SK-N-SH treated with all-trans-retinoic acid at 6 μM for 48 hours (cell line): ENCODE results near the gene FMR1NB.

Experiments used
- ATAC-seq: fragments of 200-7000 bp; cut with Tn5 transposase; 3 replicates; pipeline ENCODE4 v1.9.1; 2020; ENCODE audit warnings: mild to moderate bottlenecking, moderate library complexity
- ARNTL ChIP-seq: fragments of 450-650 bp; formaldehyde crosslinking; IDR thresholded peaks from 2 replicates; pipeline ENCODE4 v1.5.0; 2020; ENCODE audit warnings: low read depth, mild to moderate bottlenecking, moderate library complexity, borderline replicate concordance
- BACH2 ChIP-seq: fragments of 250-450 bp; sonication (Bioruptor Pico); IDR thresholded peaks from 2 replicates; pipeline ENCODE4 v1.9.0; 2021; ENCODE audit warnings: mild to moderate bottlenecking, borderline replicate concordance
- CSDC2 ChIP-seq: fragments of 250-450 bp; sonication (Bioruptor Pico); IDR thresholded peaks from 2 replicates; pipeline ENCODE4 v1.5.0; 2020; ENCODE audit warnings: mild to moderate bottlenecking, moderate library complexity
- CSRNP3 ChIP-seq: fragments of 250-450 bp; sonication (Bioruptor Pico); IDR thresholded peaks from 2 replicates; pipeline ENCODE4 v1.5.1; 2021; ENCODE audit warnings: mild to moderate bottlenecking, moderate library complexity
- ESRRG ChIP-seq: fragments of 250-450 bp; sonication (Bioruptor Pico); IDR thresholded peaks from 2 replicates; pipeline ENCODE4 v1.6.1; 2021; ENCODE audit warnings: mild to moderate bottlenecking
- GLIS3 ChIP-seq: fragments of 250-450 bp; sonication (Bioruptor Pico); IDR thresholded peaks from 2 replicates; pipeline ENCODE4 v1.5.0; 2020; ENCODE audit warnings: mild to moderate bottlenecking, moderate library complexity
- ISL1 ChIP-seq: fragments of 250-450 bp; sonication (Bioruptor Pico); IDR thresholded peaks from 2 replicates; pipeline ENCODE4 v2.1.2; 2022; ENCODE audit warnings: mild to moderate bottlenecking, moderate library complexity
- OSR1 ChIP-seq: fragments of 250-450 bp; sonication (Bioruptor Pico); IDR thresholded peaks from 2 replicates; pipeline ENCODE4 v1.8.0; 2022; ENCODE audit warnings: moderate library complexity, mild to moderate bottlenecking, inconsistent platforms
- POU6F1 ChIP-seq: fragments of 250-450 bp; sonication (Bioruptor Pico); IDR thresholded peaks from 2 replicates; pipeline ENCODE4 v1.8.0; 2021; ENCODE audit warnings: low read depth, mild to moderate bottlenecking, moderate library complexity, borderline replicate concordance
- PPARA ChIP-seq: fragments of 250-450 bp; sonication (Bioruptor Pico); IDR thresholded peaks from 2 replicates; pipeline ENCODE4 v1.5.0; 2020; ENCODE audit warnings: mild to moderate bottlenecking, borderline replicate concordance
- RARB ChIP-seq: fragments of 250-450 bp; sonication (Bioruptor Pico); IDR thresholded peaks from 2 replicates; pipeline ENCODE4 v1.8.0; 2021; ENCODE audit warnings: mild to moderate bottlenecking, moderate library complexity
- SNAI2 ChIP-seq: fragments of 250-450 bp; sonication (Bioruptor Pico); IDR thresholded peaks from 2 replicates; pipeline ENCODE4 v1.5.0; 2020; ENCODE audit warnings: mild to moderate bottlenecking, moderate library complexity
- TCF4 ChIP-seq: fragments of 250-450 bp; sonication (Bioruptor Pico); IDR thresholded peaks from 2 replicates; pipeline ENCODE4 v1.8.0; 2021; ENCODE audit warnings: mild to moderate bottlenecking, moderate library complexity, borderline replicate concordance
- TOX ChIP-seq: fragments of 250-450 bp; sonication (Bioruptor Pico); IDR thresholded peaks from 2 replicates; pipeline ENCODE4 v1.8.0; 2021; ENCODE audit warnings: mild to moderate bottlenecking, moderate library complexity, borderline replicate concordance
- TSHZ2 ChIP-seq: fragments of 250-450 bp; sonication (Bioruptor Pico); IDR thresholded peaks from 2 replicates; pipeline ENCODE4 v1.5.0; 2020; ENCODE audit warnings: mild to moderate bottlenecking, moderate library complexity
- ZC3H10 ChIP-seq: fragments of 250-450 bp; sonication (Bioruptor Pico); IDR thresholded peaks from 2 replicates; pipeline ENCODE4 v1.5.1; 2021; ENCODE audit warnings: mild to moderate bottlenecking, moderate library complexity
- ZFP3 ChIP-seq: fragments of 250-450 bp; sonication (Bioruptor Pico); IDR thresholded peaks from 2 replicates; pipeline ENCODE4 v1.5.0; 2020; ENCODE audit warnings: mild to moderate bottlenecking, moderate library complexity
- ZFP30 ChIP-seq: fragments of 450-650 bp; formaldehyde crosslinking; IDR thresholded peaks from 2 replicates; pipeline ENCODE4 v1.5.0; 2022; ENCODE audit warnings: mild to moderate bottlenecking, moderate library complexity
- ZNF70 ChIP-seq: fragments of 450-650 bp; formaldehyde crosslinking; IDR thresholded peaks from 2 replicates; pipeline ENCODE4 v1.5.0; 2020; ENCODE audit warnings: mild to moderate bottlenecking, moderate library complexity
- ZNF8 ChIP-seq: fragments of 450-650 bp; formaldehyde crosslinking; IDR thresholded peaks from 2 replicates; pipeline ENCODE4 v1.5.0; 2020; ENCODE audit warnings: mild to moderate bottlenecking, moderate library complexity
- TF ChIP-seq, protein P1 (sequence below): fragments of 250-450 bp; sonication (Bioruptor Pico); IDR thresholded peaks from 2 replicates; pipeline ENCODE4 v1.5.1; 2020; ENCODE audit warnings: low read depth, mild to moderate bottlenecking, moderate library complexity
- TF ChIP-seq, protein P2 (sequence below): fragments of 250-450 bp; sonication (Bioruptor Pico); IDR thresholded peaks from 2 replicates; pipeline ENCODE4 v1.8.0; 2020; ENCODE audit warnings: mild to moderate bottlenecking, moderate library complexity, borderline replicate concordance

FMR1NB gene

DNA sequence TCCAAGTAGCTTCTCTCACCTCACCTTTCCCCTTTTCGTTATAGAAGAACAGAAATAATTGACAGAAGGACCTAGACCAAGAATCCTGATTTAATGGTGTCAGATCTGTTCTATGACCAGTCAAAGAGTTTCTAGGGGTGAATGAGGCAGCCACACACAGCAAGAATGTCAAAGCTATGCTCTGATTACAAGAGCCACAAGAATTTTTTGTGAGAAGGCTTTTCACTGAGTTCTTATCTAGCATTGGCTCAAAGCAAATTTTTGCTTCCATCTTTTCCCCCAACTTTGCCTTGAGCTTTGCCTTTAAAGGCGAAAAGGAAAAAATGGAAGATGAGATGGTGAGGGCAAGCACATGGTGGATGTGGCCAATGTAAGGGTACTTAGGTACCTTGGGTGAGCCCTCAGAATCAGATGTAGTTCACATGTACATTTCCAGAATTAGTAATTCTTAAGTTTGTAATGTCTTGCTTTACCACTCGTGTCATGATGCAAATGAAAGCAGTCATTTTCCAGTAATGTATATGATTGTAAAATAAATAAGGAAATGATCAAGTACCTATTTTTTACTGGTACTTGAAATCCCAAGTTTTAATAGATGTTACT lies 45.9 kb upstream of the FMR1NB start:
- ATAC-seq: no peak
- TF ChIP-seq ZFP30 (CRISPR knock-in tag): no peak
- TF ChIP-seq, protein P1, sequence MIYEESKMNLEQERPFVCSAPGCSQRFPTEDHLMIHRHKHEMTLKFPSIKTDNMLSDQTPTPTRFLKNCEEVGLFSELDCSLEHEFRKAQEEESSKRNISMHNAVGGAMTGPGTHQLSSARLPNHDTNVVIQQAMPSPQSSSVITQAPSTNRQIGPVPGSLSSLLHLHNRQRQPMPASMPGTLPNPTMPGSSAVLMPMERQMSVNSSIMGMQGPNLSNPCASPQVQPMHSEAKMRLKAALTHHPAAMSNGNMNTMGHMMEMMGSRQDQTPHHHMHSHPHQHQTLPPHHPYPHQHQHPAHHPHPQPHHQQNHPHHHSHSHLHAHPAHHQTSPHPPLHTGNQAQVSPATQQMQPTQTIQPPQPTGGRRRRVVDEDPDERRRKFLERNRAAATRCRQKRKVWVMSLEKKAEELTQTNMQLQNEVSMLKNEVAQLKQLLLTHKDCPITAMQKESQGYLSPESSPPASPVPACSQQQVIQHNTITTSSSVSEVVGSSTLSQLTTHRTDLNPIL (CRISPR knock-in tag): no peak
- no peak for TF ChIP-seq TCF4 (CRISPR knock-in tag)
- no peak for TF ChIP-seq PPARA (CRISPR knock-in tag)
- no peak for TF ChIP-seq ZC3H10 (CRISPR knock-in tag)

DNA sequence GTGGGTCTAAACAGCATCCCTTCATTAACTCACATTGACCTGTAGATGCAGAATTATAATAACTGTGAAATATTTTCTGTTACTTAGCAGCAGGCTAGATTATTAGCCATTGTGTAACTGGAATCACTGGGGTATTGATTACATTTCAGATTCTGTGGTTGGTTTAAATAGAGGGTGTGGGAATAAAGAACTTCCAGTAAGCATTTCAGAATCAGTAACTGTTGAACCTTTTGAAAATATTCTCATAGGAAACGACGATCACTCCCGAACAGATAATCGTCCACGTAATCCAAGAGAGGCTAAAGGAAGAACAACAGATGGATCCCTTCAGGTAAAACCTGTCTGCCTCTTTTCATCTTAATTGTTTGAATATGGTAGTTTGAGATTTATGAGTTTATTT lies 35.9 kb upstream of the FMR1NB start:
- no peak for ATAC-seq
- TF ChIP-seq CSDC2 (CRISPR knock-in tag) (no peak), ISL1 (CRISPR knock-in tag) (no peak), TSHZ2 (CRISPR knock-in tag) (no peak)
- TF ChIP-seq, protein P1 (CRISPR knock-in tag): no peak

GRCh38 chrX:147948531-147948930 lies 32.6 kb upstream of the FMR1NB start:
- TF ChIP-seq ZNF8 (CRISPR knock-in tag) (no peak), TOX (CRISPR knock-in tag) (no peak), ZFP3 (no peak), ESRRG (no peak), PPARA (CRISPR knock-in tag) (no peak), POU6F1 (CRISPR knock-in tag) (no peak), ISL1 (CRISPR knock-in tag) (no peak), ZC3H10 (CRISPR knock-in tag) (no peak)
- ATAC-seq: no peak

- TF ChIP-seq, protein P1 (CRISPR knock-in tag): no peak
- TF ChIP-seq, protein P2, sequence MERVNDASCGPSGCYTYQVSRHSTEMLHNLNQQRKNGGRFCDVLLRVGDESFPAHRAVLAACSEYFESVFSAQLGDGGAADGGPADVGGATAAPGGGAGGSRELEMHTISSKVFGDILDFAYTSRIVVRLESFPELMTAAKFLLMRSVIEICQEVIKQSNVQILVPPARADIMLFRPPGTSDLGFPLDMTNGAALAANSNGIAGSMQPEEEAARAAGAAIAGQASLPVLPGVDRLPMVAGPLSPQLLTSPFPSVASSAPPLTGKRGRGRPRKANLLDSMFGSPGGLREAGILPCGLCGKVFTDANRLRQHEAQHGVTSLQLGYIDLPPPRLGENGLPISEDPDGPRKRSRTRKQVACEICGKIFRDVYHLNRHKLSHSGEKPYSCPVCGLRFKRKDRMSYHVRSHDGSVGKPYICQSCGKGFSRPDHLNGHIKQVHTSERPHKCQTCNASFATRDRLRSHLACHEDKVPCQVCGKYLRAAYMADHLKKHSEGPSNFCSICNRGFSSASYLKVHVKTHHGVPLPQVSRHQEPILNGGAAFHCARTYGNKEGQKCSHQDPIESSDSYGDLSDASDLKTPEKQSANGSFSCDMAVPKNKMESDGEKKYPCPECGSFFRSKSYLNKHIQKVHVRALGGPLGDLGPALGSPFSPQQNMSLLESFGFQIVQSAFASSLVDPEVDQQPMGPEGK (CRISPR knock-in tag): no peak
- TF ChIP-seq POU6F1 (CRISPR knock-in tag) (no peak), BACH2 (CRISPR knock-in tag) (no peak), GLIS3 (CRISPR knock-in tag) (no peak), ISL1 (CRISPR knock-in tag) (no peak), CSRNP3 (CRISPR knock-in tag) (no peak), RARB (CRISPR knock-in tag) (no peak), OSR1 (CRISPR knock-in tag) (no peak), ARNTL (CRISPR knock-in tag) (no peak), TCF4 (CRISPR knock-in tag) (no peak), ESRRG (no peak), ZNF70 (no peak), ZFP30 (CRISPR knock-in tag) (no peak), PPARA (CRISPR knock-in tag) (no peak), ZNF8 (CRISPR knock-in tag) (no peak), SNAI2 (CRISPR knock-in tag) (no peak), ZFP3 (no peak)
- no peak for ATAC-seq
Measured at GRCh38 chrX:147950352-147950751, 30.8 kb upstream of the FMR1NB start.
